ENCODE data around the gene ARMH3. TPM values are rescaled to one million over a fixed set of nuclear protein-coding genes. Genes with fewer than 3 reads are reported as not detected.

ARMH3 gene
- total RNA-seq, 1 donor from 2014 or later, result 23.2 TPM

Other genes with a start within 250 kb of the ARMH3 start
- 99.9 and 102 TPM in 2 replicates for gene OGA, start 237.7 kb downstream of the ARMH3 start, total RNA-seq
- gene KCNIP2, start 212.4 kb downstream of the ARMH3 start, total RNA-seq, result 2.3 and 3.5 TPM in 2 replicates
- 22.7 and 25.8 TPM in 2 replicates for gene HPS6, start 9.2 kb upstream of the ARMH3 start, total RNA-seq
- 76.4 and 78.2 TPM in 2 replicates for gene LDB1, start 64.2 kb upstream of the ARMH3 start, total RNA-seq
- gene PPRC1, start 76.9 kb upstream of the ARMH3 start, total RNA-seq, result 111 and 113 TPM in 2 replicates
- 268 and 281 TPM in 2 replicates for gene NOLC1, start 96.2 kb upstream of the ARMH3 start, total RNA-seq
- 0.14 TPM in 1 of 2 replicates, not detected in the other for gene ELOVL3, start 170.1 kb upstream of the ARMH3 start, total RNA-seq
- gene PITX3, start 185.3 kb upstream of the ARMH3 start, total RNA-seq, result 0.54 and 0.86 TPM in 2 replicates
- 45.2 and 47.7 TPM in 2 replicates for gene GBF1, start 189.4 kb upstream of the ARMH3 start, total RNA-seq